Stimulated activated naive CD8-positive, alpha-beta T cell treated with anti-CD3 and anti-CD28 coated beads, Interleukin-15, amount 100 ng/mL, for 72 hours (primary cell): ENCODE results near the gene SLAIN1.
A peak's percentile ranks its signal among the peaks of the same experiment; 100 is the strongest.

Experiments
- ATAC-seq: fragments of 150-1000 bp; cut with Tn5 transposase; 2 replicates; pipeline ENCODE4 v1.10.0; 2021; ENCODE audit warnings: mild to moderate bottlenecking, moderate library complexity
- DNase-seq, 2 donors: peaks; one replicate each; pipeline ENCODE4 v3.0.0; 2021 to 2022
- H3K27ac Mint-ChIP-seq, 2 donors: one replicate each; pipeline ENCODE4 v1.8.0; 2022; ENCODE audit warnings: mild to moderate bottlenecking in 2 of 2, mixed read lengths in 2 of 2, moderate library complexity in 2 of 2
- H3K27me3 Mint-ChIP-seq: one replicate; pipeline ENCODE4 v1.8.0; 2022; ENCODE audit warnings: mixed read lengths
- H3K4me1 Mint-ChIP-seq: one replicate; pipeline ENCODE4 v1.8.0; 2022; ENCODE audit warnings: mild to moderate bottlenecking, mixed read lengths
- H3K4me3 Mint-ChIP-seq, 2 donors: one replicate each; pipeline ENCODE4 v1.8.0; 2022; ENCODE audit warnings: mild to moderate bottlenecking in 2 of 2, mixed read lengths in 2 of 2, moderate library complexity in 1 of 2
- H3K9me3 Mint-ChIP-seq, 2 donors: one replicate each; pipeline ENCODE4 v1.8.0; 2022; ENCODE audit warnings: mixed read lengths in 2 of 2

SLAIN1 gene

DNA sequence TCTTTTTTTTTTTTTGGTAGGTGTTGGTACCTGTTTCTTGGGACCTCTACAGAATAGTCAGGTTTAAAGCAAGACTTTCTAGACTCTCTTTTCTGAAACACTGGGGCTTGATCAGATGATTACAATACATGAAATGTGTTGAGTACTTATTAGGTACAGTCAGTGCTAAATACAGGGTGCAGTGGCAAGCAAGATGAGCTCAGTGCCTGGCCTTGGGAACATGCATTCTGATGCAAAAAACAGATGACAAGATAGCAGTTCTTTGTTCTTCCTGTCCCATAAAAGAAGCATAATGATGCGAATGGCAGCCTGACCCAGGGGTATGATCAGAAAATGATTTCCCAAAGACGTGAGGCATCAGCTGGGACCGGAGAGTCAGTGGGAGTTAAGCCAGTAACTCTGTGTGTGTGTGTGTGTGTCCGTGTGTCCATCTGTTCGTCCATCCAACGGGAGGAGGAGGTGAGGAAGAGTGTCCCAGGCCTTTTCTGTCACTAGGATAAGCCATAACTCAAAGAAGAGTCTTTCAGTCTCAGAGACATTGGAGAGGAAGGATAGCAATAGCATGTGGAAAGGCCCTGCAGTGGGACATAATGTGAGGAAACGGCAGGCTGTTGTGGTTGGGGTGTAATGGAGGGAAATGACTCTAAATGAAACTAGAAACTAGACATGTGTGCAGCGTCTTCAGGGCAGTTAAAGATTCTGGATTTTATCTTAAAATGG lies 32.2 kb downstream of the SLAIN1 start:
- Mint-ChIP-seq H3K4me1 (peaks cover 36% of the 10 kb centered on the region), H3K27ac (peak overlapping the region; percentile 59 to 96), H3K9me3 (no peaks in the 10 kb centered on the region), H3K4me3 (peak overlapping the region; percentile 71 to 74), H3K27me3 (no peaks in the 10 kb centered on the region)
- peak; percentile 27 to 61 for DNase-seq
- peak; percentile 100 for ATAC-seq

DNA sequence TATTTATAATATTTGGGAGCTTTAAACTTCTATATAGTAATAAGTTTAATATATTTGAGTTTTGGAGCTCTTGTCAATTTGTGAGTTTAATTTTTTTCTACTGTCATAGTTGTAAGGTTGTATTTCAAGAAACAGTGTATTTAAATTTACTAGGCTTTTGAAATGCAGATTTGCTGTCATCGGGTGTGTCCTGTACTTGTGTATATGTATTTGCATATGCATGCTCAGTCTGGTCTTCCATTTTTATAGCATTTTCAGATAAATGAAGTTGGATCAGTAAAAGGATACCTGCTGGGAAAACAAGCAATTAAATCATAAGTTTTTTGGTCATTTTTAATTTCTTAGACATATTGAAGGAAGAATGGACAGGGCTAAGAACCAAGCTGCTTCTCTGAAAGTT lies 33.1 kb downstream of the SLAIN1 start:
- Mint-ChIP-seq H3K27me3 (no peaks in the 10 kb centered on the region), H3K4me3 (no peak overlapping the region), H3K27ac (no peak overlapping the region), H3K4me1 (peaks cover 28% of the 10 kb centered on the region), H3K9me3 (no peaks in the 10 kb centered on the region)
- ATAC-seq (no peak), DNase-seq (no peak)

DNA sequence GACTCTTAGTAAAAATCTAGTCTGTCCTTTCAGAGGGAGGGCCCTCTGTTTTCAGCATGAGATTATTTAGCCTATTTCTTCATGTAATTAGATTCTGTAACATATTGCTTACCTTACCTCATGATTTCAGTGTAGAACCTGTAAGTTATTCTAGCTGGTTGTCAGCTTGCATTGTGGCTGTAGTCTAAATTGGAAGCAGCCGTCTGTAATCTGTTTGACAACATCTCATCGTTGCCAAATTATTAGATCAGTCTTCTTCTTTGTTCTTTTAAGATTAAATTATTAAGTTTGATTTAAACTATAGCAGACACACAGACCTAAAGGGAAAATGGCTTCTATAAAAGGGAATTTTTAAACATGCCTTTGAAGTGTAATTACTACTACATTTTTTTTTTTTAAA lies 34.8 kb downstream of the SLAIN1 start:
- no peak for DNase-seq
- no peak overlapping the region for H3K27ac Mint-ChIP-seq
- H3K4me1 Mint-ChIP-seq, result peaks cover 26% of the 10 kb centered on the region
- no peaks in the 10 kb centered on the region for H3K27me3 Mint-ChIP-seq
- no peak overlapping the region for H3K4me3 Mint-ChIP-seq
- no peaks in the 10 kb centered on the region for H3K9me3 Mint-ChIP-seq
- no peak for ATAC-seq

DNA sequence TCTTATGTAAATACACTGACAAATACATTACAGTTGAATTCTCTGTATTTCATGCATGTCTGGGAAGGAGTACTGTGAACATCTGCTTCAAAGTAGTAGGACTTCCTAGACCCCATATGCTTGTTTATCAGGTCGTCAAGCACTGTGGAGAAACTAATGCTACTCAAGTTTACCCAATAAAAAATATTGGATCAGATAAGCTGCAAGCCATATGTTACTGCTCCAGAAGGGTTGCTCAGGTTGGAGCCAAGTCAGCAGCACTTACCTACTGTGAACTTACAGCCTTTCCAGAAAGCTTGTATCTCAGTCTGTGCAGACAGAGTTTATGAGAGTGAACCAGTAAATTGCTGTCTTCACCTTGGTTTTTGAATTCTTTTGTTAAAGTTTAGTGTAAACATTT lies 36.2 kb downstream of the SLAIN1 start:
- H3K4me3 Mint-ChIP-seq, result no peak overlapping the region
- peaks cover 22% of the 10 kb centered on the region for H3K4me1 Mint-ChIP-seq
- no peaks in the 10 kb centered on the region for H3K27me3 Mint-ChIP-seq
- DNase-seq, result no peak
- H3K27ac Mint-ChIP-seq, result no peak overlapping the region
- no peak for ATAC-seq
- H3K9me3 Mint-ChIP-seq, result no peaks in the 10 kb centered on the region

DNA sequence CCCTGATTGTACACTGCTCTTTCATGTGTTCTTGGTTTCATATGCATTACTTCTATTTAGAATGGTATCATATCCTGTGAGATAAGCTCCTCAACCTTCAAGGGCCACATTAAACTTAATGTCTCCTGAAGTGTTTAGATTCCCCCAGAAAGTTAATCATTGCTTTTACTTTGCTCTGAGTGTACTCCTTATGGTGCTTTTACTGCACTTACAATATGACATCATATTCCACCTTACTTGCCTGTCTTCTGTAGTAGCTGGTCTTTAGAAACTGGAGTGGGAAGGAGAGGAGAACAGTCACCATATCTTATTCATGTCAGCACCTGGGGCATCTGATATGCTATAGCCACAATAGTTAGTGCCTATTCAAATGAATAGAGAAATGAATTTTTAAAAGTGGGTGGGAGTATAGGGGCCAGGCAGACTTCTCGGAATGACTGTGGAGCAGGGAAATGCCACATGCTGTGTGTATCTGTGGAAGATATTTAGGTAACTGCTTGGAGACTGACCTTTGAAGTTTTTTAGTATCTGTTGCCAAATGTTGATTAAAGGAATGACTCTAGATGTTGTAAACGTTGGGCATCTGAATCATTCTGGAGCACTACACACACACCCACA lies 40.2 kb downstream of the SLAIN1 start:
- DNase-seq (peak in 1 of 2 donors; percentile 15), ATAC-seq (peak; percentile 91)
- Mint-ChIP-seq H3K9me3 (no peaks in the 10 kb centered on the region), H3K4me1 (peaks cover 7% of the 10 kb centered on the region), H3K4me3 (no peak overlapping the region), H3K27ac (no peak overlapping the region), H3K27me3 (no peaks in the 10 kb centered on the region)

DNA sequence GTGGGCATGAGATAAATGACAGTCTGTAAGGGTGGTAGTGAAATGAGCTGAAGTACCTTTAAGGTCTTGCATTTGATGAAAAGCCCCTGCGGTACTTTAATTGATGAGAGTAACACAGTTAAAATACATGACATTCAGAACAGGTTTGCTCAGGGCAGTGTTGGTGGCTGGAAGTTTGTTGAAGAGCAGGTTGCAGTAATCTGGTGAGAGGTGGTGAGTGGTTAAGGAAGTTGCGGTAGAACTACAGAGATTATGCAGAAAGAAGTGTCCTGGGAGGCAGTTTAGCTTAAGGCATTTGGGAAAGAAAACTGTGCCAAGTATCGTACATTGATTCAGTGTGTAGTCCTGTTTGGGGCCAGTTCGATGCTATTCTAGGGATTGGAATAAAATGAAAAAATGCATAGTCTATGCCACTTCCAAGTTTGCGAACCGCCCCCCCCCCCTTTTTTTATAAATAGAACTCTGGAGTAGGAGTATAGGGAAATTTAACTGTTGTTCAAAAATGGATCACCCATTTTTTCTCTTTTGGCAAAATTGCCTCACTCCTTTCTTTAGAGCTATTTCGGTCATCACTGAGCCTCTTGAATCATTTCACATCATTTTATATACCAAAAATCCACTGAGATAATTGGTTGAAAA lies 42.7 kb downstream of the SLAIN1 start:
- no peak overlapping the region for H3K27ac Mint-ChIP-seq
- no peak overlapping the region for H3K4me3 Mint-ChIP-seq
- DNase-seq (no peak), ATAC-seq (no peak)
- H3K4me1 Mint-ChIP-seq, result peaks cover 11% of the 10 kb centered on the region
- H3K27me3 Mint-ChIP-seq, result no peaks in the 10 kb centered on the region
- H3K9me3 Mint-ChIP-seq, result no peaks in the 10 kb centered on the region

DNA sequence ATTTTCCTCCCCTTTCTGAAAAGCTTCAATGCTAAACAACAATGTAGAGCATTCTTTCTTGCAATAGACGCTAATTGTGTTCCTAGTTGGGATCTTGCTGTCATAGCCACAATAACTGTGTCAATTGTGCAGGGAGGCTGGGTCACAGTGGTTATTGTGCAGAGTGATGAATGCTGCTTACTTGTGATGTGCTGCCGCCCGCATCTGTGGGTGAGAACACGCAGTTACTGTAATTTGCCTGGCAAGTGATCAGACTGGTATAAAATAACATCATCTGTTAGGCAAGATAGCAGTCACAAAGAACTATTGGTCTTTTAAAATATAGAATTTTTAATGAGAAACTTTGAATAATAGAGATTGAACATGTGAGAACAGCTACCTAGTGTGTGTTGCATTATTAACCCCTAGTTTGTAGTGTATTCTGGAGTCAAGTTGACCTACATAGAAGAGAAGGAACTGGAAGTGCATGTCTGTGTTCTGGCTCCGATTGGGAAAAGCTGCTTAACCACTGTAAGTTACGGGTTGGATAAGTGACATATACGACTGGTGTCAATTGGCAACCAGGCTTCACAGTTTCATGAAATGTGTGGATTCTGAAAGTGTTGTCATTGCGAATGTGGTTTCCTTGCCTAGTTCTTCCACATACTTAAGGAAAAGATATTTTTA lies 43.6 kb downstream of the SLAIN1 start:
- Mint-ChIP-seq H3K9me3 (no peaks in the 10 kb centered on the region), H3K4me1 (peaks cover 11% of the 10 kb centered on the region), H3K27me3 (no peaks in the 10 kb centered on the region), H3K4me3 (no peak overlapping the region), H3K27ac (no peak overlapping the region)
- no peak for ATAC-seq
- DNase-seq, result no peak

DNA sequence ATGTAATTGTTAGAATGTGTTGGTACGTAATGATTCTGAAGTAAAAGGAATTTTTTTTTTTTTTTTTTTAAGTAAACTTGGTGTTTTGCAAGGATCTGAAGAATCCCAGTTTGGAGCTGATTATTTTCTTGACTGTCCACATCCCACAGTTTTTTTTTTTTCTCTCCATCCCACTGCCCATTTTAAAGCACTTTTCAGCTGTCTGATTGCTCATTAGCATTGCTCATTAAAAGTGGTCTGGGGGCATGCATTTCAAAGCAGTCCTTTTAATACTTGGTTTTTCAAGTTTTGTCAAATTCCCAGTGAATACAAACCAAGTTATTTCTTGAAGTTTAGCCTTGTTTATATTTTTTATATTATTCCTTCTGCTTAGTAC lies 44.1 kb downstream of the SLAIN1 start:
- no peaks in the 10 kb centered on the region for H3K9me3 Mint-ChIP-seq
- ATAC-seq (no peak), DNase-seq (no peak)
- no peak overlapping the region for H3K4me3 Mint-ChIP-seq
- H3K27ac Mint-ChIP-seq, result no peak overlapping the region
- no peaks in the 10 kb centered on the region for H3K27me3 Mint-ChIP-seq
- peaks cover 11% of the 10 kb centered on the region for H3K4me1 Mint-ChIP-seq

DNA sequence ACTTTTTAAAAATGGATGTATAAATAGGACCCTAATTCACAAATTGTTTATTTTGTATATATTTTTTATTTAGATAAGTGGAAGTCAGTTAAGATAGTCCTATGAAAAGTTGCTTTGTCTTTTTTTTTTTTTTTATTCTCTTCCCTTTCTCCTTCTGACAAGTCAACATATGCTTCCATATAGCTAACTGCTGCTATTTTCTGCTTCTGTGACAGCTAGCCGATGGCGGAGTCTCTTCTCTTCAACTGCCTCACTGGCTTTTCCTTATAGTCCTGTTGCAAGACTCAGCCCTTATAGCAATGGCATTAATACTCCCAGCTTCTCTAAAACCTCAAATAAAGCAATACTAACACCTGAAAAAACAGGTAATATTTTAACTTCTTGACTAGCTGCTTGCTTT lies 45.3 kb downstream of the SLAIN1 start:
- H3K27ac Mint-ChIP-seq, result no peak overlapping the region
- H3K9me3 Mint-ChIP-seq, result no peaks in the 10 kb centered on the region
- H3K4me1 Mint-ChIP-seq, result peaks cover 11% of the 10 kb centered on the region
- DNase-seq, result no peak
- no peak overlapping the region for H3K4me3 Mint-ChIP-seq
- ATAC-seq, result no peak
- H3K27me3 Mint-ChIP-seq, result no peaks in the 10 kb centered on the region

DNA sequence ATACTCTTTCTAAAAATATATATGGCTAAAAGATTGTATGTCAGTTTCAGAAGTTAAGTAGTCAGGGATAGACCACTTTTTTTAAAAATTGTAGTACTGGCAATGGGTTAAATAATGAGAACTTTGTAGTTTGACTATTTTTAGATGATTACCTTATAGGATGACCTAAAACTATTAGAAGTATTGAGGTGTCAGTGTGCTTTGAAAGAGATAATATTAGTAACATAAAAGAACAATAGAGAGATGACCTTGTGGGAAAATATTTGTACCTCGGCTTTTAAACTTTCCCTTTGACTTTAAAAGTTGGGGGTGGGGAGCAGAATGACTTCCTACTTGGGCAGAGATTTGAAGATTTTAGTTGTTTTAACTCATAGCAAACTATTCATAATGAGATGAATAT lies 48.3 kb downstream of the SLAIN1 start:
- ATAC-seq, result no peak
- H3K27ac Mint-ChIP-seq, result peak overlapping the region in 1 of 2 donors; percentile 26

DNA sequence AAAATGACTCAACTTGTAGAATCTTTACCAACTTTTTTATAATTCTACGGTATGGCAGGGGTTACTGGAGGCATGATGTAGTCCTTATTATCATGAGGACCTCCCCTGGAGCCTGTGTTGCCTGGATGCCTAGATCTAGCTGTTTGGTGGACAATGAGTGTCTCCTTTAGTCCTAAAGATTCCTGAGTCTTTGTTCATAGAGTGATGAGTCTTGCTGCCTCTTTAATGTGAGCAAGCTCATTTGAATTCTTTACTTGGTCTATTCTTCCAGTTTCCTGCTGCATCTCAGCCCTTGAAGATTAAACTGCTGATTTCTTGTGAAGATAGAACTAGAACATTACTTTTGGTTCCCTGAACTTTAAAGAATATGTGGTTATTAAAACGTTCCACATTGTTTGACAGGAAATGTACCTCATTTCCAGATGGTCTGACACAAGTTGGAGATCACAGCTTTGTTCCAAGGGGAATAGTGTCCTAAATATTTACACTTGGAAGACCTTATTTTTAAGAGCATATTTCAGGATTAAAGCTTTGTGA lies 51.9 kb downstream of the SLAIN1 start:
- Mint-ChIP-seq H3K4me1 (peaks cover 21% of the 10 kb centered on the region), H3K27ac (no peak overlapping the region), H3K9me3 (no peaks in the 10 kb centered on the region), H3K27me3 (no peaks in the 10 kb centered on the region), H3K4me3 (no peak overlapping the region)
- DNase-seq, result no peak
- ATAC-seq, result no peak

More for the DNA sequence above, 48.3 kb downstream of the SLAIN1 start:
- peaks cover 14% of the 10 kb centered on the region for H3K4me1 Mint-ChIP-seq
- DNase-seq, result no peak
- H3K4me3 Mint-ChIP-seq, result no peak overlapping the region
- H3K9me3 Mint-ChIP-seq, result no peaks in the 10 kb centered on the region
- no peaks in the 10 kb centered on the region for H3K27me3 Mint-ChIP-seq

DNA sequence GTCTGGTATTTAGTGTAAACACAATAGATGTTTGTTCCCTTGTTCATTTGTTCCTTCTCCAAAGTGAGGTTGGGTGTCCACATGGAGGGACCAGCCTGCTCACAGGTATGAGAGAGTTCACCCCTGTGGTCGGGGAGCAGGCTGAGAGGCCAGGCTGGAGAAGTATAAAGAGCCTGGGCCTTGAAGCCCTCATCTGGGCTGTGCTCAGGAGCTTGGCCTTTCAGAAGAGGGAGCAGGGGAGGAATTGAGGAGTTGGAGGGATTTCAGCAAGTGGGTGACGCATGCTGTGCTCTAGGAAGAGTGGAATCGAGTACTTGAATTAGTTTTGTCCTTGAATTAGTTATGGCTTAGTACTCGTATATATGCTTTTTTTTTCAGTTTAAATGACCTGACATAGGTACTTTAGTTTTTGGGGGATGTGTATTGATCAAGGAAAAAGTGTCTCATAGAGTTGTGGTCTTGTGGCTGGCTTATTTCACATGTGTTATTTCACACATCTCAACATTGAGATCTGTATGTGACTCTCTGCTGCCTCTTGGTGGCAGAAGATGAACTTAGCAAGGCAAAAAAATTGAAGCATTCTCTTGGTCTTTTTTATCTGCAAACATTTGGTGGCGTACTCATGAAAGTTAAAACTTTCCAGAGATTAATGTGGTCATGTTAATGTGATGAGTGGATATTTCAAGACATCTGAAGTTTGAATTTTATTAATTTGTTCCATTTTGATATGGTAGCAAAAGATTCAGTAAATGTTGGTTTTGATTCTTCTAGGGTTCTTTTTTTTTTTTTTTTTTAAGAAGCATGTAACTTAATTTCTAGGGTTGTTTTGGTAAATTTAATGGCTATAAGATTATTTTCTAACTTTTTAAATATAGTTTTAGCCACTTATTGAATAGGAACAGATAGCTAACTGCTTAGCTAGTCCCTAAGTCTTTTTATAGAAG lies 54.3 kb downstream of the SLAIN1 start:
- H3K4me3 Mint-ChIP-seq, result peak overlapping the region; percentile 41 to 48
- peak overlapping the region in 1 of 2 donors; percentile 83 for H3K27ac Mint-ChIP-seq
- H3K27me3 Mint-ChIP-seq, result no peaks in the 10 kb centered on the region
- DNase-seq (peak; percentile 46 to 53), ATAC-seq (peak; percentile 94)
- peaks cover 21% of the 10 kb centered on the region for H3K4me1 Mint-ChIP-seq
- no peaks in the 10 kb centered on the region for H3K9me3 Mint-ChIP-seq

DNA sequence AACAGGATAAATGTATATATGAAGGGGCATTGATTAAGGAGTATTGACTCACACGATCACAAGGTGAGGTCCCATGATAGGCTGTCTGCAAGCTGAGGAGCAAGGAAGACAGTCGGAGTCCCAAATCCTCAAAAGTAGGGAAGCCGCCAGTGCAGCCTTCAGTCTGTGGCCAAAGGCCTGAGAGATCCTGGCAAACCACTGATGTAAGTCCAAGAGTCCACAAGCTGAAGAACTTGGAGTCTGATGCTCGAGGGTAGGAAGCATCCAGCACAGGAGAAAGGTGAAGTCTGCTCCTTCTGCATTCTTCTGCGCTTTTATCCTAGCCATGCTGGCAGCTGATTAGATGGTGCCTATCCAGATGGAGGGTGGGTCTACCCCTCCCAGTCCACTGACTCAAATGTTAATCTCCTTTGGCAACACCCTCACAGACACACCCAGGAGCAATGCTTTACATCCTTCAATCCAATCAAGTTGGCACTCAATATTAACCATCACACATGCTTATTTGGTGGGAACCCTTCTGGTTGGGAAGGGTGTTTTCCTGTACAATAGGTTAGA lies 55.1 kb downstream of the SLAIN1 start:
- H3K9me3 Mint-ChIP-seq, result no peaks in the 10 kb centered on the region
- no peaks in the 10 kb centered on the region for H3K27me3 Mint-ChIP-seq
- ATAC-seq, result no peak

DNA sequence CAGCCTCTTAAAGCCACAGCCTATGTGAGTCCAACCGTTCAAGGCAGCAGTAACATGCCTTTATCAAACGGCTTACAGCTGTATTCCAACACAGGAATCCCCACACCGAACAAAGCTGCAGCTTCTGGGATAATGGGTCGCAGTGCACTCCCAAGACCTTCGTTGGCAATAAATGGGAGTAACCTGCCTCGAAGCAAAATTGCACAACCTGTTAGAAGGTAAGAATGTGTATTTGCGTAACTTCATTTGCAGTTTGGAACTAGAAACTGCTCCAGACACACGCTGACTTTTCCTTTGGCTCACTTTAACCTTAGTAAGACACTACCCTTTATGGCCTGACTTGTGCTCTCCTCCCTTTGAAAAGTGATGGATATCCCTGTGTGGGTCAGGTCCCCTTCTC lies 63.4 kb downstream of the SLAIN1 start:
- ATAC-seq (no peak), DNase-seq (no peak)
- no peak overlapping the region for H3K4me3 Mint-ChIP-seq
- H3K27ac Mint-ChIP-seq, result no peak overlapping the region
- H3K4me1 Mint-ChIP-seq, result no peaks in the 10 kb centered on the region
- no peaks in the 10 kb centered on the region for H3K9me3 Mint-ChIP-seq
- H3K27me3 Mint-ChIP-seq, result no peaks in the 10 kb centered on the region

More for the DNA sequence above, 55.1 kb downstream of the SLAIN1 start:
- no peak overlapping the region for H3K27ac Mint-ChIP-seq
- no peak overlapping the region for H3K4me3 Mint-ChIP-seq
- H3K4me1 Mint-ChIP-seq, result peaks cover 21% of the 10 kb centered on the region
- DNase-seq, result no peak
